ENCODE measurements around the gene SHISAL1. TPM values are rescaled to one million over a fixed set of nuclear protein-coding genes. Genes with fewer than 3 reads are reported as not detected.

SHISAL1 gene
- total RNA-seq, 1 donor from 2014 or later: 5.0 TPM

DNA sequence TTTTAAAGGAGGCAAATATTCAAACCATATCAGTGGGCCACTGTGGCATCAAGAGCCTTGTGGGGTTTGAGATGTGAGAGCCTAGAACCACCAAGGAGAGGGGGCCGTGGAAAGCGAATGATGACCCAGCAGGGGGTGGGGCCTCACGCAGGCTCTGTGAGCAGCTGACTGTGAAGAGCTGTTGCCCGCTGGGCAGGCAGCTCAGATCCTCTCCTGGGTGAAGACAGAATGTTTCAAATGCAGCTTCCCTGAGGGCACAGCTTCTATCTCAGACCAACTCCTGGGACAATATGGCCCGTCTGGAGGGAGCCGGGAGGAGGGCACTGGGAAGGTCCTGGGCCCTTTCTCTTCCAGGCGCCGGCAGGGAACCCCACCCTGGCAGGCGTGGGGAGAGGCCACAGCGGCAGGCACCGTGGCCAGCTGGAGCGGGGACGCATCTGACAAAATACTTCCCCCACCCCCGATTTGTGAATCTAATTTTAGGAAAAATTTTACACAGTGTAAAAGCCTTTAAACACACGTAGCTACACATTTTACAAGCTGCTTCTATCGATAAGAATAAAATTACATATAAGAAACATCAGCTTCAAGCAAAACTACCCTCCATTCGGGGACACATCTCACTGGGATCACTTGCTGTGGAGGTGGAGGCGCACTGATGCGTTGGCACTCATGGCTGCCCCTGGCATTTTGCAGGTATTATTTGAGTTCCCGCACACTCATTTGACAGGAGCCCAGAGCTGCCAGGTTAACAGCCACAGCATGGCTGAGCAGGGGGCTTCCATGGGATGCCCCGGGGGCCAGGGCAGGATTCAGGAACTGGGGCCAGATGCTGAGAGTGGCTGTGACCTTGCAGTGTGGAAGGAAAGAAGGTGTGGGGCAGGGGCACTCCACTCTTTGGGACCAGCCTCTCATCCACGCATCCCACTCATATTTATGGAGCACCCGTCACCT lies 91.7 kb downstream of the SHISAL1 start:
- no peak for DNase-seq (ENCODE audit: extremely low spot score, unreplicated experiment)
- Mint-ChIP-seq H3K27ac (ENCODE audit: unreplicated experiment) (no peak overlapping the region), H3K4me1 (ENCODE audit: unreplicated experiment) (no peaks in the 10 kb centered on the region), H3K9me3 (ENCODE audit: unreplicated experiment) (peaks cover 5% of the 10 kb centered on the region), H3K36me3 (ENCODE audit: unreplicated experiment) (no peaks in the 10 kb centered on the region), H3K27me3 (ENCODE audit: unreplicated experiment) (peaks cover 20% of the 10 kb centered on the region), H3K4me3 (ENCODE audit: unreplicated experiment) (no peak overlapping the region)
- TF ChIP-seq, protein P1, sequence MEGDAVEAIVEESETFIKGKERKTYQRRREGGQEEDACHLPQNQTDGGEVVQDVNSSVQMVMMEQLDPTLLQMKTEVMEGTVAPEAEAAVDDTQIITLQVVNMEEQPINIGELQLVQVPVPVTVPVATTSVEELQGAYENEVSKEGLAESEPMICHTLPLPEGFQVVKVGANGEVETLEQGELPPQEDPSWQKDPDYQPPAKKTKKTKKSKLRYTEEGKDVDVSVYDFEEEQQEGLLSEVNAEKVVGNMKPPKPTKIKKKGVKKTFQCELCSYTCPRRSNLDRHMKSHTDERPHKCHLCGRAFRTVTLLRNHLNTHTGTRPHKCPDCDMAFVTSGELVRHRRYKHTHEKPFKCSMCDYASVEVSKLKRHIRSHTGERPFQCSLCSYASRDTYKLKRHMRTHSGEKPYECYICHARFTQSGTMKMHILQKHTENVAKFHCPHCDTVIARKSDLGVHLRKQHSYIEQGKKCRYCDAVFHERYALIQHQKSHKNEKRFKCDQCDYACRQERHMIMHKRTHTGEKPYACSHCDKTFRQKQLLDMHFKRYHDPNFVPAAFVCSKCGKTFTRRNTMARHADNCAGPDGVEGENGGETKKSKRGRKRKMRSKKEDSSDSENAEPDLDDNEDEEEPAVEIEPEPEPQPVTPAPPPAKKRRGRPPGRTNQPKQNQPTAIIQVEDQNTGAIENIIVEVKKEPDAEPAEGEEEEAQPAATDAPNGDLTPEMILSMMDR (IDR thresholded peaks at IDR 0.05): no peak

- TF ChIP-seq, protein P1 (IDR thresholded peaks at IDR 0.05): no peak
- Mint-ChIP-seq H3K27ac (ENCODE audit: unreplicated experiment) (no peak overlapping the region), H3K27me3 (ENCODE audit: unreplicated experiment) (peaks cover 6% of the 10 kb centered on the region), H3K4me1 (ENCODE audit: unreplicated experiment) (no peaks in the 10 kb centered on the region), H3K36me3 (ENCODE audit: unreplicated experiment) (no peaks in the 10 kb centered on the region), H3K9me3 (ENCODE audit: unreplicated experiment) (peaks cover 5% of the 10 kb centered on the region), H3K4me3 (ENCODE audit: unreplicated experiment) (no peak overlapping the region)
- peak; percentile 80 for DNase-seq (ENCODE audit: extremely low spot score, unreplicated experiment)
Observed at GRCh38 chr22:44219101-44219870, 93.5 kb downstream of the SHISAL1 start.

- Mint-ChIP-seq H3K36me3 (ENCODE audit: unreplicated experiment) (no peaks in the 10 kb centered on the region), H3K4me1 (ENCODE audit: unreplicated experiment) (no peaks in the 10 kb centered on the region), H3K4me3 (ENCODE audit: unreplicated experiment) (no peak overlapping the region), H3K27ac (ENCODE audit: unreplicated experiment) (no peak overlapping the region), H3K9me3 (ENCODE audit: unreplicated experiment) (peaks cover 5% of the 10 kb centered on the region), H3K27me3 (ENCODE audit: unreplicated experiment) (no peaks in the 10 kb centered on the region)
- TF ChIP-seq, protein P1 (IDR thresholded peaks at IDR 0.05): no peak
- DNase-seq (ENCODE audit: extremely low spot score, unreplicated experiment): peak; percentile 77
Observed at GRCh38 chr22:44218071-44218470, 94.7 kb downstream of the SHISAL1 start.

DNA sequence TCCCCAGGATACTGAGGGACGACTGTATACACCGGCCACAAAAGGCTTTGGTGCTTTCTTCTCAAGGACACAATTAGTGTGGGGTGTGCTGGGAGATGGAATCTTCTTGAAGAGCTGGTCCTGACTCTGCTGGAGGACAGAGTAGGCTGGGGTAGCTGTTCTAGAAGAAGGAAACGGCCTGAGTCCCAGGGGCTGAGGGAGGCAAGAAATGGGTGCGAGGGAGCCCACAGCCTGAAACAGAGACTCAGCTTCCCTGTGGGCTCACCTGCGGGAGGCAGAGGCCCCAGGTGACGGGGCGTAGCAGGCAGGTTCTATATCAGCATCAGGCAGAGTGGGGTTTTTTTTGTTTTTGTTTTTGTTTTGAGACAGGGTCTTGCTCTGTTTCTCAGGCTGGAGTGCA lies 95.4 kb downstream of the SHISAL1 start:
- DNase-seq (ENCODE audit: extremely low spot score, unreplicated experiment): peak; percentile 46
- Mint-ChIP-seq H3K9me3 (ENCODE audit: unreplicated experiment) (peaks cover 5% of the 10 kb centered on the region), H3K4me1 (ENCODE audit: unreplicated experiment) (no peaks in the 10 kb centered on the region), H3K4me3 (ENCODE audit: unreplicated experiment) (no peak overlapping the region), H3K27ac (ENCODE audit: unreplicated experiment) (no peak overlapping the region), H3K27me3 (ENCODE audit: unreplicated experiment) (no peaks in the 10 kb centered on the region), H3K36me3 (ENCODE audit: unreplicated experiment) (no peaks in the 10 kb centered on the region)
- TF ChIP-seq, protein P1 (IDR thresholded peaks at IDR 0.05): no peak

GRCh38 chr22:44215287-44215686 lies 97.5 kb downstream of the SHISAL1 start:
- Mint-ChIP-seq H3K4me3 (ENCODE audit: unreplicated experiment) (no peak overlapping the region), H3K4me1 (ENCODE audit: unreplicated experiment) (peaks cover 6% of the 10 kb centered on the region), H3K27ac (ENCODE audit: unreplicated experiment) (no peak overlapping the region), H3K9me3 (ENCODE audit: unreplicated experiment) (no peaks in the 10 kb centered on the region), H3K27me3 (ENCODE audit: unreplicated experiment) (peaks cover 10% of the 10 kb centered on the region), H3K36me3 (ENCODE audit: unreplicated experiment) (no peaks in the 10 kb centered on the region)
- TF ChIP-seq, protein P1 (IDR thresholded peaks at IDR 0.05): no peak
- peak; percentile 6 for DNase-seq (ENCODE audit: extremely low spot score, unreplicated experiment)
